ENCODE measurements around the gene POLR3E. TPM values are rescaled to one million over a fixed set of nuclear protein-coding genes. Genes with fewer than 3 reads are reported as not detected.

Gene POLR3E
- total RNA-seq, 1 experiment from 2014 or later, result 103 TPM

- no peaks in the 10 kb centered on the region for H4K20me1 ChIP-seq (ENCODE audit: control insufficient read depth, insufficient read depth, insufficient read length)
- H3K79me1 ChIP-seq (ENCODE audit: insufficient read depth, low read depth, low read length, poor library complexity, severe bottlenecking), result no peaks in the 10 kb centered on the region
- Mint-ChIP-seq H3K27me3 (ENCODE audit: low read depth) (no peaks in the 10 kb centered on the region), H3K27ac (peak overlapping the region in 1 of 3 experiments; percentile 76; a peak in 3 of 7 replicates), H3K4me1 (peaks cover 24 to 33% of the 10 kb centered on the region in 2 experiments), H3K9me3 (peaks cover 0 to 4% of the 10 kb centered on the region in 2 experiments; a peak in 1 of 5 replicates), H3K4me3 (no peak overlapping the region), H3K36me3 (ENCODE audit: insufficient read depth in 1 of 3, low read depth in 3 of 3) (peaks cover 21 to 31% (median 29%) of the 10 kb centered on the region in 3 experiments)
- H3K18ac ChIP-seq (ENCODE audit: insufficient read length, low read depth, low read length), result no peak overlapping the region
- H2BK15ac ChIP-seq (ENCODE audit: low read depth, low read length), result no peak overlapping the region
- no peak overlapping the region for H4K8ac ChIP-seq (replicated peaks; ENCODE audit: insufficient read length, low read depth, low read length)
- H3K23me2 ChIP-seq (ENCODE audit: insufficient read length, low read depth, low read length, poor library complexity, severe bottlenecking), result no peaks in the 10 kb centered on the region
- TF ChIP-seq, protein P1, sequence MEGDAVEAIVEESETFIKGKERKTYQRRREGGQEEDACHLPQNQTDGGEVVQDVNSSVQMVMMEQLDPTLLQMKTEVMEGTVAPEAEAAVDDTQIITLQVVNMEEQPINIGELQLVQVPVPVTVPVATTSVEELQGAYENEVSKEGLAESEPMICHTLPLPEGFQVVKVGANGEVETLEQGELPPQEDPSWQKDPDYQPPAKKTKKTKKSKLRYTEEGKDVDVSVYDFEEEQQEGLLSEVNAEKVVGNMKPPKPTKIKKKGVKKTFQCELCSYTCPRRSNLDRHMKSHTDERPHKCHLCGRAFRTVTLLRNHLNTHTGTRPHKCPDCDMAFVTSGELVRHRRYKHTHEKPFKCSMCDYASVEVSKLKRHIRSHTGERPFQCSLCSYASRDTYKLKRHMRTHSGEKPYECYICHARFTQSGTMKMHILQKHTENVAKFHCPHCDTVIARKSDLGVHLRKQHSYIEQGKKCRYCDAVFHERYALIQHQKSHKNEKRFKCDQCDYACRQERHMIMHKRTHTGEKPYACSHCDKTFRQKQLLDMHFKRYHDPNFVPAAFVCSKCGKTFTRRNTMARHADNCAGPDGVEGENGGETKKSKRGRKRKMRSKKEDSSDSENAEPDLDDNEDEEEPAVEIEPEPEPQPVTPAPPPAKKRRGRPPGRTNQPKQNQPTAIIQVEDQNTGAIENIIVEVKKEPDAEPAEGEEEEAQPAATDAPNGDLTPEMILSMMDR (conservative IDR thresholded peaks at IDR 0.05), result no peak
- H3K56ac ChIP-seq (ENCODE audit: insufficient read length, low read depth, low read length), result no peak overlapping the region
- H2BK5ac ChIP-seq (ENCODE audit: insufficient read length, low read length), result no peak overlapping the region
- H3T11ph ChIP-seq (ENCODE audit: low read length), result no peak overlapping the region
- H3K27me3 ChIP-seq (ENCODE audit: insufficient read depth, low read length), result no peaks in the 10 kb centered on the region
- H3K4ac ChIP-seq (ENCODE audit: low read depth, low read length), result no peak overlapping the region
- H4K5ac ChIP-seq (ENCODE audit: insufficient read length, low read depth, low read length), result no peak overlapping the region
- no peak overlapping the region for H3K14ac ChIP-seq (ENCODE audit: insufficient read depth, low read length)
- H3K23ac ChIP-seq (ENCODE audit: insufficient read length, low read depth, low read length), result no peak overlapping the region
- no peak overlapping the region for H2AFZ ChIP-seq (ENCODE audit: low read length)
- 0 out of 2 replicates have a peak, but pooled peaks cover 2% of the 10 kb centered on the region for H3K79me2 ChIP-seq (ENCODE audit: insufficient read depth, low read length)
- H2BK12ac ChIP-seq (ENCODE audit: insufficient read length, low read depth, low read length), result no peak overlapping the region
- DNase-seq, result no peak
- no peak overlapping the region for H4K91ac ChIP-seq (ENCODE audit: insufficient read length, low read depth, low read length)
- H2AK5ac ChIP-seq (ENCODE audit: insufficient read length, low read length), result no peak overlapping the region
- peaks cover 10% of the 10 kb centered on the region; the same call in 1 of the 2 replicates for H3K4me1 ChIP-seq (ENCODE audit: insufficient read depth, low read length)
- no peak overlapping the region for H2BK20ac ChIP-seq (ENCODE audit: low read depth, low read length, poor library complexity, severe bottlenecking)
- no peak overlapping the region for H3K9ac ChIP-seq (ENCODE audit: extremely low read depth, insufficient read length, low read length)
- no peak overlapping the region for H3K4me2 ChIP-seq (ENCODE audit: insufficient read depth, insufficient read length, low read length)
- no peak overlapping the region for H2BK120ac ChIP-seq (ENCODE audit: low read depth, low read length, poor library complexity, severe bottlenecking)
- H3K9me3 ChIP-seq (ENCODE audit: control insufficient read depth, low read depth, low read length), result no peaks in the 10 kb centered on the region
- H3K27ac ChIP-seq (ENCODE audit: insufficient read length, low read depth, low read length), result no peak overlapping the region
Measured at GRCh38 chr16:22355487-22355908, 58.3 kb downstream of the POLR3E start.
